Measurements from ENCODE around the gene METTL6.

- TF ChIP-seq MAZ (IDR thresholded peaks at IDR 0.05; ENCODE audit: borderline replicate concordance, low read depth, low read length) = no peak
- TF ChIP-seq MXI1 (IDR thresholded peaks at IDR 0.05; ENCODE audit: borderline replicate concordance, low read depth, low read length) = peak; percentile 49; the same call in 1 of the 2 replicates
- TF ChIP-seq CTCF (conservative IDR thresholded peaks at IDR 0.05; ENCODE audit: low read depth, low read length) = 0 out of 2 replicates have a peak, but pooled peaks have one; percentile 0
- TF ChIP-seq POLR2A (IDR thresholded peaks at IDR 0.05; ENCODE audit: low read depth, low read length) = peak; percentile 75
- TF ChIP-seq RAD21 (IDR thresholded peaks at IDR 0.05; ENCODE audit: low read length) = no peak
- no peak for TF ChIP-seq CEBPB (IDR thresholded peaks at IDR 0.05; ENCODE audit: low read depth, low read length)
- TF ChIP-seq RCOR1 (IDR thresholded peaks at IDR 0.05; ENCODE audit: insufficient replicate concordance, low read length) = no peak
- no peak for TF ChIP-seq FOS (IDR thresholded peaks at IDR 0.05; ENCODE audit: low read depth, low read length)
- TF ChIP-seq RFX5 (IDR thresholded peaks at IDR 0.05; ENCODE audit: low read depth, low read length) = no peak
- TF ChIP-seq SMC3 (IDR thresholded peaks at IDR 0.05; ENCODE audit: low read depth, low read length) = no peak
- TF ChIP-seq ELK1 (IDR thresholded peaks at IDR 0.05; ENCODE audit: borderline replicate concordance, low read depth, low read length) = no peak
- no peak for TF ChIP-seq BHLHE40 (IDR thresholded peaks at IDR 0.05; ENCODE audit: low read depth, low read length)
- no peak for TF ChIP-seq USF2 (IDR thresholded peaks at IDR 0.05; ENCODE audit: low read depth, low read length)
- no peak for TF ChIP-seq CHD1 (IDR thresholded peaks at IDR 0.05; ENCODE audit: low read depth, low read length)
Measured at GRCh38 chr3:15427182-15427880, at the start of gene METTL6, which contains the start of gene EAF1.
